Peyer's patch (tissue), 4 donors: ENCODE measurements around the gene PAEP. TPM values are rescaled to one million over a fixed set of nuclear protein-coding genes. Genes with fewer than 3 reads are reported as not detected.
A peak's percentile ranks its signal among the peaks of the same experiment; 100 is the strongest.

ENCODE experiments used
- DNase-seq, 3 donors: peaks; one replicate each; pipeline ENCODE4 v3.0.0-alpha.2; 2017 to 2019
- H3K27ac ChIP-seq, 4 donors: fragments of 200-600 bp; sonication (generic); one replicate each; pipeline ENCODE4 v1.5.1; 2016 to 2019
- H3K27me3 ChIP-seq, 2 donors: fragments of 200-600 bp; sonication (generic); one replicate each; pipeline ENCODE4 v1.5.1; 2019
- H3K36me3 ChIP-seq, 3 donors: fragments of 200-600 bp; sonication (generic); one replicate each; pipeline ENCODE4 v1.5.1; 2016 to 2019
- H3K4me1 ChIP-seq, 4 donors: fragments of 200-600 bp; sonication (generic); one replicate each; pipeline ENCODE4 v1.5.1; 2016 to 2019
- H3K4me3 ChIP-seq, 4 donors: fragments of 200-600 bp; sonication (generic); 1 replicate in 3 of 4; 2 replicates in 1 of 4; pipeline ENCODE4 v1.5.1; 2016 to 2019; ENCODE audit warnings: mild to moderate bottlenecking in 1 of 4
- H3K9me3 ChIP-seq, 4 donors: fragments of 200-600 bp; sonication (generic); one replicate each; pipeline ENCODE4 v1.5.1; 2016 to 2019; ENCODE audit warnings: mild to moderate bottlenecking in 1 of 4
- CTCF ChIP-seq, 6 experiments: fragments of 450-650 bp in 4 of 6; fragments of 200-600 bp in 2 of 6; sonication (generic) in 1 of 6; IDR thresholded peaks; one replicate each; pipeline ENCODE4 v1.5.1; 2017 to 2019; ENCODE audit warnings: antibody characterized with exemption in 6 of 6, mild to moderate bottlenecking in 3 of 6, moderate library complexity in 1 of 6
- POLR2A ChIP-seq, 2 donors: fragments of 450-650 bp; IDR thresholded peaks; one replicate each; pipeline ENCODE4 v1.5.1; 2017; ENCODE audit warnings: antibody characterized with exemption in 2 of 2, mild to moderate bottlenecking in 2 of 2, moderate library complexity in 2 of 2
- total RNA-seq, 4 donors: library from RNA; depleted of rRNA; stranded (reverse); fragments of >200 nt; gene quantifications; one replicate each; pipeline ENCODE4 v1.1.0, GENCODE V29; 2016

The PAEP gene
- total RNA-seq, 4 donors from 2014 or later = not detected

GRCh38 chr9:135554718-135555117, 6.8 kb upstream of the PAEP start:
- no peaks in the 10 kb centered on the region for H3K4me1 ChIP-seq
- TF ChIP-seq POLR2A (IDR thresholded peaks at IDR 0.05) = no peak
- no peak for TF ChIP-seq CTCF (IDR thresholded peaks at IDR 0.05)
- no peaks in the 10 kb centered on the region for H3K9me3 ChIP-seq
- no peaks in the 10 kb centered on the region for H3K36me3 ChIP-seq
- H3K4me3 ChIP-seq = no peak overlapping the region
- H3K27ac ChIP-seq = no peak overlapping the region
- no peaks in the 10 kb centered on the region for H3K27me3 ChIP-seq
- no peak for DNase-seq

DNA sequence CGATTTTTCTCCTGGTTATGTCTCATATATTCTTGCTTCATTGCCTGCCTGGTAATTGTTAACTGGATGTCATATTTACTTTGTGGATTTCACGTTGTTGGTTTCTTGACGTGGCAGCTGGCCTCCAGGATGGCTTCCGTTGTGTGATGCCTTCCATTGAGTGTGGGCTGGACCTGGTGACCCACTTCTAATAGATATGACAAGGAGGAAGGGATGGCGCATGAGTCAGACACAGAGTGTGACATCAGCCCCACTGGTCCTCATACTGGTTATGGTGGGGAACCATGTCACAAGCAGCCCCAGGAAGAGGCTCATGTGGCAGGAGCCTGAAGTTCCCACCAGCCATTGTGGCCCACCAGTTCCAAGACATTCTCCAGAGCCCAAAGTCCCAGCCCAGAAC, 6.4 kb upstream of the PAEP start:
- TF ChIP-seq CTCF (IDR thresholded peaks at IDR 0.05) (no peak), POLR2A (IDR thresholded peaks at IDR 0.05) (no peak)
- no peak for DNase-seq
- Histone ChIP-seq H3K4me3 (no peak overlapping the region), H3K9me3 (no peaks in the 10 kb centered on the region), H3K27ac (peak overlapping the region in 1 of 4 donors; percentile 17), H3K36me3 (no peaks in the 10 kb centered on the region), H3K4me1 (no peaks in the 10 kb centered on the region), H3K27me3 (no peaks in the 10 kb centered on the region)

GRCh38 chr9:135555910-135556309, 5.6 kb upstream of the PAEP start:
- TF ChIP-seq CTCF (IDR thresholded peaks at IDR 0.05) = no peak
- TF ChIP-seq POLR2A (IDR thresholded peaks at IDR 0.05) = no peak

DNA sequence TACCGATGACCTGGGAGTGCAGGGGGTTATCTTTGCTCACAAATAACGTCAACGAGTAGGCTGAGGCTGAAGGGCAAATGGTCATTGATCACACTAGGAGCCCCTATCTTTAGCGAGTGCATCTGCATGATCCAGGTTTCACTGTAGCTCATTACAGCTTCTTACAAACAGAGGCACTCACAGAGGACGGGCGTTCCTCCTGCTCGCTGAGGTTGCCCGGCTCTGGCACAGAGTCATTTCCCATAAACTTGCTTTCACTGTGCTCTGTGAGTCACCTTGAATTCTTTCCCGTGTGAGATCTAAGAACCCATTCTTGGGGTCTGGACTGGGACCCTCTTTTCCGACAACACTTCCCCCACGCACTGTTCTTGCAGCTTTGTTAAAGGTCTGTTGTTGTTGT, 1.9 kb upstream of the PAEP start:
- H3K9me3 ChIP-seq = no peaks in the 10 kb centered on the region
- DNase-seq = no peak
- H3K27me3 ChIP-seq = no peaks in the 10 kb centered on the region
- H3K36me3 ChIP-seq = no peaks in the 10 kb centered on the region
- H3K4me1 ChIP-seq = no peaks in the 10 kb centered on the region
- H3K27ac ChIP-seq = no peak overlapping the region
- no peak overlapping the region for H3K4me3 ChIP-seq
- TF ChIP-seq POLR2A (IDR thresholded peaks at IDR 0.05) (no peak), CTCF (IDR thresholded peaks at IDR 0.05) (no peak)

More at GRCh38 chr9:135555910-135556309, 5.6 kb upstream of the PAEP start:
- Histone ChIP-seq H3K27ac (no peak overlapping the region), H3K27me3 (no peaks in the 10 kb centered on the region), H3K9me3 (no peaks in the 10 kb centered on the region), H3K36me3 (no peaks in the 10 kb centered on the region), H3K4me1 (no peaks in the 10 kb centered on the region), H3K4me3 (no peak overlapping the region)
- DNase-seq = no peak

- Histone ChIP-seq H3K36me3 (no peaks in the 10 kb centered on the region), H3K27me3 (no peaks in the 10 kb centered on the region), H3K4me3 (no peak overlapping the region), H3K4me1 (no peaks in the 10 kb centered on the region), H3K9me3 (no peaks in the 10 kb centered on the region), H3K27ac (no peak overlapping the region)
- TF ChIP-seq POLR2A (IDR thresholded peaks at IDR 0.05) (no peak), CTCF (IDR thresholded peaks at IDR 0.05) (no peak)
- DNase-seq = peak in 1 of 3 donors; percentile 30
Observed at GRCh38 chr9:135562235-135562745, 734 bp downstream of the PAEP start.

- TF ChIP-seq POLR2A (IDR thresholded peaks at IDR 0.05) (no peak), CTCF (IDR thresholded peaks at IDR 0.05) (no peak)
- DNase-seq = peak in 1 of 3 donors; percentile 24
- no peak overlapping the region for H3K27ac ChIP-seq
- no peaks in the 10 kb centered on the region for H3K4me1 ChIP-seq
- no peaks in the 10 kb centered on the region for H3K9me3 ChIP-seq
- no peaks in the 10 kb centered on the region for H3K36me3 ChIP-seq
- H3K27me3 ChIP-seq = no peaks in the 10 kb centered on the region
- no peak overlapping the region for H3K4me3 ChIP-seq
Observed at GRCh38 chr9:135563039-135563476, 1.5 kb downstream of the PAEP start.
